B cell (primary cell): ENCODE results near the gene L3MBTL4. TPM values are rescaled to one million over a fixed set of nuclear protein-coding genes. Genes with fewer than 3 reads are reported as not detected.
"Not testable (repeated sequence)": the region's sequence is repeated elsewhere in the genome, so short reads cannot be mapped to it uniquely, and the experiment has no call there.

Experiments used
- ATAC-seq: fragments of 200-7000 bp; cut with Tn5 transposase; one replicate; pipeline ENCODE4 v1.10.0; 2021; ENCODE audit warnings: low read depth, mild to moderate bottlenecking, moderate number of reproducible peaks, moderate library complexity
- CTCF ChIA-PET: fragments of 350-600 bp; sonication (Branson Sonifier 250); formaldehyde crosslinking; loops from one replicate; lab custom pipeline; 2021; ENCODE audit warnings: antibody characterized with exemption, inconsistent platforms; lab: Charles Lee
- POLR2A ChIA-PET: fragments of 350-600 bp; sonication (Branson Sonifier 250); formaldehyde crosslinking; loops from one replicate; lab custom pipeline; 2021; ENCODE audit warnings: antibody characterized with exemption; lab: Charles Lee
- DNase-seq: peaks from one replicate; pipeline ENCODE4 v3.0.0; 2013
- H2AFZ ChIP-seq: 2 replicates; pipeline ENCODE4 v1.6.1; 2012; ENCODE audit warnings: mild to moderate bottlenecking, low read depth, low read length; ENCODE audit not compliant: insufficient read depth, poor library complexity, severe bottlenecking
- H3K27ac ChIP-seq, 2 donors: 1 replicate in 1 of 2; 2 replicates in 1 of 2; pipeline ENCODE4 v1.5.1; 2012 to 2013; ENCODE audit warnings: low read length in 2 of 2, mild to moderate bottlenecking in 2 of 2, moderate library complexity in 1 of 2
- H3K27me3 ChIP-seq, 4 experiments: fragments of 200-600 bp in 1 of 4; sonication (generic) in 1 of 4; replicated peaks in 1 of 4; 1 replicate in 2 of 4; 2 replicates in 2 of 4; pipeline versions ENCODE4 v1.6.1 to v1.7.0; 2013 to 2016; ENCODE audit warnings: low read length in 3 of 4, mild to moderate bottlenecking in 2 of 4, mixed read lengths in 1 of 4, moderate library complexity in 1 of 4; ENCODE audit not compliant: insufficient read depth in 4 of 4, control insufficient read depth in 3 of 4; ENCODE audit errors: control extremely low read depth in 1 of 4
- H3K36me3 ChIP-seq, 2 experiments: replicated peaks in 1 of 2; 1 replicate in 1 of 2; 2 replicates in 1 of 2; pipeline versions ENCODE4 v1.6.1 to v1.7.1; 2013; ENCODE audit warnings: low read length in 1 of 2; ENCODE audit not compliant: insufficient read depth in 2 of 2, control insufficient read depth in 1 of 2; ENCODE audit errors: control extremely low read depth in 1 of 2, extremely low read depth in 1 of 2
- H3K4me1 ChIP-seq, 2 donors: fragments of 200-600 bp in 1 of 2; sonication (generic) in 1 of 2; 1 replicate in 1 of 2; 2 replicates in 1 of 2; pipeline versions ENCODE4 v1.5.1 to v1.6.1; 2013 to 2017; ENCODE audit warnings: low read length in 2 of 2; ENCODE audit not compliant: control insufficient read depth in 2 of 2, insufficient read depth in 2 of 2
- H3K4me2 ChIP-seq: replicated peaks from 2 replicates; pipeline ENCODE3; 2012; ENCODE audit warnings: mild to moderate bottlenecking, low read depth, low read length; ENCODE audit not compliant: poor library complexity, severe bottlenecking
- H3K4me3 ChIP-seq, 5 experiments: fragments of 200-600 bp in 1 of 5; sonication (generic) in 1 of 5; 1 replicate in 3 of 5; 2 replicates in 2 of 5; pipeline versions ENCODE4 v1.5.1 to v1.7.0; 2011 to 2016; ENCODE audit warnings: low read length in 4 of 5, mild to moderate bottlenecking in 4 of 5, low read depth in 2 of 5, control low read depth in 1 of 5, moderate library complexity in 1 of 5; ENCODE audit not compliant: insufficient read depth in 1 of 5; ENCODE audit errors: control extremely low read depth in 1 of 5, extremely low read depth in 1 of 5
- H3K79me2 ChIP-seq: fragments of 200-600 bp; sonication (generic); one replicate; pipeline ENCODE4 v1.6.0; 2016; ENCODE audit warnings: low read length; ENCODE audit not compliant: control insufficient read depth, insufficient read depth
- H3K9ac ChIP-seq: fragments of 200-600 bp; sonication (generic); 2 replicates; pipeline ENCODE4 v1.6.1; 2017; ENCODE audit warnings: mild to moderate bottlenecking, low read length, moderate library complexity
- H3K9me3 ChIP-seq, 3 donors: one replicate each; pipeline versions ENCODE4 v1.6.1 to v1.7.1; 2013; ENCODE audit warnings: low read length in 2 of 3; ENCODE audit not compliant: control insufficient read depth in 2 of 3, insufficient read depth in 1 of 3; ENCODE audit errors: control extremely low read depth in 1 of 3
- H4K20me1 ChIP-seq: 2 replicates; pipeline ENCODE4 v1.6.0; 2012; ENCODE audit warnings: mild to moderate bottlenecking, low read length; ENCODE audit not compliant: insufficient read depth, control insufficient read depth, poor library complexity, severe bottlenecking
- H3K27ac Mint-ChIP-seq: one replicate; pipeline ENCODE4 v1.8.0; 2021; ENCODE audit warnings: mixed read lengths
- H3K27me3 Mint-ChIP-seq: one replicate; pipeline ENCODE4 v1.8.0; 2021; ENCODE audit warnings: mixed read lengths
- H3K4me1 Mint-ChIP-seq: one replicate; pipeline ENCODE4 v1.8.0; 2021; ENCODE audit warnings: mixed read lengths
- H3K4me3 Mint-ChIP-seq: one replicate; pipeline ENCODE4 v1.8.0; 2021; ENCODE audit warnings: mixed read lengths
- H3K9me3 Mint-ChIP-seq: one replicate; pipeline ENCODE4 v1.8.0; 2022; ENCODE audit warnings: mixed read lengths; ENCODE audit not compliant: insufficient read depth
- EZH2 ChIP-seq: IDR thresholded peaks from 2 replicates; pipeline ENCODE4 v1.6.1; 2012; ENCODE audit warnings: borderline replicate concordance, low read depth, mild to moderate bottlenecking, moderate library complexity, low read length; ENCODE audit not compliant: insufficient read depth, poor library complexity, severe bottlenecking
- WGBS: methylation state at CpG from one replicate; pipeline ENCODE4 v1.1.5; 2013; ENCODE audit warnings: missing lambda C conversion rate; ENCODE audit not compliant: insufficient coverage; 5-methylcytosine and 5-hydroxymethylcytosine counted together
- intact Hi-C: fragments of 100-400 bp; cut with micrococcal nuclease; formaldehyde crosslinking; loops from one replicate; pipeline ENCODE4 v1.10.0; 2022
- polyA plus RNA-seq: library from polyadenylated mRNA; depleted of rRNA; stranded (reverse); fragments of >200 nt; gene quantifications from 2 replicates; pipeline ENCODE4 v1.2.3, GENCODE V29; 2012
- total RNA-seq, 2 donors: library from RNA; stranded (reverse); fragments of 120-200 nt in 1 of 2; gene quantifications; 1 replicate in 1 of 2; 2 replicates in 1 of 2; pipeline versions ENCODE4 v1.2.3 to v1.2.4, GENCODE V29; 2013 to 2022
- TF ChIP-seq, protein P1 (sequence below): fragments of 200-600 bp; IDR thresholded peaks from one replicate; pipeline ENCODE4 v1.8.0; 2022; ENCODE audit warnings: antibody characterized with exemption, mild to moderate bottlenecking

Gene L3MBTL4
- total and polyA plus RNA-seq, 2 donors (not counting 1 experiment from before 2014, with no cell fraction given), result 3.0 to 11.9 TPM

DNA sequence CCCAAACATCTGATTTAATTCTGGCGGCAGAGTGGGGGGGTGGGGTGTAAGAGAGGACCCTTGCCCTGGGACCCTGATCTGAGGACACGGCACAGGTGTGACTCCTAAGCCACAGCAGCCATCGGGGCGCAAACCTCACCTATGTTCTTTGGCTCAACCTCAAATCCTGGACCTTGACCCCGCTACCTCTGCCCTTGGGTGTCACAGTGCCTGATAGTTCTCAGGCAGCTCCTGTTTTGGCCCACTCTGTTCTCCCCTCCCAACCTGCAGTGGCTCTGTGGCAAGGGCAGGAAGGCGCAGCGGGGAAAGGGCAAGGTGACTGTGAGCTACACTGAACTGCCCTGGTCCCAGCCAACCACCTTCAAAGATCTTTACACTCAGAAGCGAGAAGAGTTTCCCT lies 152.8 kb downstream of the L3MBTL4 start:
- Histone ChIP-seq H2AFZ (no peak overlapping the region), H3K79me2 (no peaks in the 10 kb centered on the region), H3K4me1 (no peaks in the 10 kb centered on the region), H3K27ac (no peak overlapping the region), H3K27me3 (no peaks in the 10 kb centered on the region), H4K20me1 (no peaks in the 10 kb centered on the region), H3K4me2 (no peak overlapping the region), H3K9ac (no peak overlapping the region), H3K4me3 (no peak overlapping the region), H3K9me3 (peaks cover 0 to 21% (median 0%) of the 10 kb centered on the region in 3 donors), H3K36me3 (peaks cover 0 to 5% of the 10 kb centered on the region in 2 experiments)
- Mint-ChIP-seq H3K4me1 (peaks cover 4% of the 10 kb centered on the region), H3K27ac (no peak overlapping the region), H3K9me3 (peaks cover 15% of the 10 kb centered on the region), H3K27me3 (no peaks in the 10 kb centered on the region), H3K4me3 (no peak overlapping the region)
- DNase-seq (no peak), ATAC-seq (no peak)
- ChIA-PET POLR2A (no interaction called here), CTCF (no interaction called here)
- 96% methylated on average over 7 of the region's 8 CpGs for WGBS
- no peak for TF ChIP-seq EZH2
- TF ChIP-seq, protein P1, sequence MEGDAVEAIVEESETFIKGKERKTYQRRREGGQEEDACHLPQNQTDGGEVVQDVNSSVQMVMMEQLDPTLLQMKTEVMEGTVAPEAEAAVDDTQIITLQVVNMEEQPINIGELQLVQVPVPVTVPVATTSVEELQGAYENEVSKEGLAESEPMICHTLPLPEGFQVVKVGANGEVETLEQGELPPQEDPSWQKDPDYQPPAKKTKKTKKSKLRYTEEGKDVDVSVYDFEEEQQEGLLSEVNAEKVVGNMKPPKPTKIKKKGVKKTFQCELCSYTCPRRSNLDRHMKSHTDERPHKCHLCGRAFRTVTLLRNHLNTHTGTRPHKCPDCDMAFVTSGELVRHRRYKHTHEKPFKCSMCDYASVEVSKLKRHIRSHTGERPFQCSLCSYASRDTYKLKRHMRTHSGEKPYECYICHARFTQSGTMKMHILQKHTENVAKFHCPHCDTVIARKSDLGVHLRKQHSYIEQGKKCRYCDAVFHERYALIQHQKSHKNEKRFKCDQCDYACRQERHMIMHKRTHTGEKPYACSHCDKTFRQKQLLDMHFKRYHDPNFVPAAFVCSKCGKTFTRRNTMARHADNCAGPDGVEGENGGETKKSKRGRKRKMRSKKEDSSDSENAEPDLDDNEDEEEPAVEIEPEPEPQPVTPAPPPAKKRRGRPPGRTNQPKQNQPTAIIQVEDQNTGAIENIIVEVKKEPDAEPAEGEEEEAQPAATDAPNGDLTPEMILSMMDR, result no peak
- intact Hi-C loops, result loop anchor here (5.0 kb wide), 1 partner anchor 850 kb away; no protein-coding TSS in a partner anchor

DNA sequence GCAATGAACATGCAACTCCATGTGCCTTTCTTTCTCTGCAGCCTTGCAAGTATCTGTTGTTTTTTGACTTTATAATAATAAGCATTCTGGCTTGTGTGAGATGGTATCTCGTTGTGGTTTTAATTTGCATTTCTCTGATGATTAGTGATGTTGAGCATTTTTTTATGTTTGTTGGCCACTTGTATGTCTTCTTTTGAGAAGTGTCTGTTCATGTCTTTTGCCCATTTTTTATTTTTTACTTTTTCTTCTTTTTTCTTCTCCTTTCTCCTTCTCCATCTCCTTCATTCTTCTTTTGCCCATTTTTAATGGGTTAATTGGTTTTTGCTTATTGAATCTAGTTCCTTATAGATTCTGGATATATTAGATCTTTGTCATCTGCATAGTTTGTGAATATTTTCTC lies 155.4 kb downstream of the L3MBTL4 start:
- H2AFZ ChIP-seq, DNase-seq, H3K27me3 ChIP-seq, ATAC-seq, H3K27ac ChIP-seq, H3K9ac ChIP-seq, CTCF ChIA-PET, POLR2A ChIA-PET, H3K27ac Mint-ChIP-seq, H3K4me3 ChIP-seq, H3K36me3 ChIP-seq, H3K4me2 ChIP-seq, H3K27me3 Mint-ChIP-seq, intact Hi-C loops, H3K4me3 Mint-ChIP-seq, H4K20me1 ChIP-seq, H3K79me2 ChIP-seq, H3K4me1 ChIP-seq: not testable (repeated sequence)
- H3K9me3 ChIP-seq, result peaks cover 0 to 21% (median 0%) of the 10 kb centered on the region in 3 donors
- peaks cover 24% of the 10 kb centered on the region for H3K4me1 Mint-ChIP-seq
- H3K9me3 Mint-ChIP-seq, result peaks cover 15% of the 10 kb centered on the region
- WGBS, result 60% methylated on average over 1 of the region's 1 CpG
